Stomach (tissue), 9 donors: Measurements from ENCODE around the gene MRPL51. TPM values are rescaled to one million over a fixed set of nuclear protein-coding genes. Genes with fewer than 3 reads are reported as not detected.

ENCODE experiments used
- DNase-seq, 2 donors: peaks; one replicate each; pipeline versions ENCODE4 v3.0.0 to v3.0.0-alpha.2; 2013 to 2019
- H3K27ac ChIP-seq, 5 donors: fragments of 200-600 bp in 4 of 5; sonication (generic) in 4 of 5; one replicate each; pipeline ENCODE4 v1.5.1; 2013 to 2019; ENCODE audit warnings: mild to moderate bottlenecking in 1 of 5, moderate library complexity in 1 of 5
- H3K27me3 ChIP-seq, 3 donors: fragments of 200-600 bp; sonication (generic); one replicate each; pipeline ENCODE4 v1.5.1; 2017 to 2019; ENCODE audit warnings: mixed run types in 1 of 3
- H3K36me3 ChIP-seq, 4 donors: fragments of 200-600 bp; sonication (generic); 1 replicate in 3 of 4; 2 replicates in 1 of 4; pipeline ENCODE4 v1.5.1; 2016 to 2019
- H3K4me1 ChIP-seq, 4 donors: fragments of 200-600 bp; sonication (generic); one replicate each; pipeline ENCODE4 v1.5.1; 2016 to 2019
- H3K4me3 ChIP-seq, 4 donors: fragments of 200-600 bp; sonication (generic) in 3 of 4; one replicate each; pipeline ENCODE4 v1.5.1; 2016 to 2019; ENCODE audit warnings: mild to moderate bottlenecking in 1 of 4
- H3K9me3 ChIP-seq, 4 donors: fragments of 200-600 bp; sonication (generic); one replicate each; pipeline ENCODE4 v1.5.1; 2016 to 2019
- CTCF ChIP-seq, 7 experiments: fragments of 450-650 bp in 4 of 7; fragments of 200-600 bp in 3 of 7; sonication (generic) in 3 of 7; IDR thresholded peaks; one replicate each; pipeline ENCODE4 v1.5.1; 2016 to 2019; ENCODE audit warnings: antibody characterized with exemption in 7 of 7, control low read depth in 2 of 7, mild to moderate bottlenecking in 1 of 7
- EP300 ChIP-seq: sonication (generic); formaldehyde crosslinking; IDR thresholded peaks from one replicate; pipeline ENCODE4 v1.6.1; 2017; ENCODE audit warnings: antibody characterized with exemption
- POLR2A ChIP-seq, 4 donors: fragments of 450-650 bp; IDR thresholded peaks; one replicate each; pipeline ENCODE4 v1.6.1; 2016; ENCODE audit warnings: antibody characterized with exemption in 4 of 4, control low read depth in 2 of 4, mild to moderate bottlenecking in 1 of 4, moderate library complexity in 1 of 4
- POLR2AphosphoS5 ChIP-seq, 3 donors: sonication (generic); formaldehyde crosslinking; IDR thresholded peaks; one replicate each; pipeline ENCODE4 v1.6.1; 2016; ENCODE audit warnings: antibody characterized with exemption in 3 of 3
- WGBS, 5 donors: extraction: QIAGEN DNeasy Blood & Tissue Kit in 3 of 5; methylation state at CpG; one replicate each; pipeline versions ENCODE4 v1.1.5 to v1.1.7; 2013 to 2018; 5-methylcytosine and 5-hydroxymethylcytosine counted together
- intact Hi-C: fragments of 100-400 bp; cut with DNase I; formaldehyde crosslinking; loops from one replicate; pipeline ENCODE4 v1.15.1; 2023; ENCODE audit warnings: low total_unique reads
- polyA plus RNA-seq, 3 donors: library from polyadenylated mRNA; stranded (reverse); fragments of 200-250 nt; gene quantifications; one replicate each; pipeline ENCODE4 v1.2.3, GENCODE V29; 2013
- total RNA-seq, 5 donors: library from RNA; depleted of rRNA; stranded (reverse); fragments of >200 nt; gene quantifications; one replicate each; pipeline versions ENCODE4 v1.1.0 to v1.2.3, GENCODE V29; 2014 to 2016
- donor health status: healthy with polysubstance abuse.
- donor health status: Bipolar disorder and iron deficiency.
- donor health status: healthy.

Gene MRPL51
- total and polyA plus RNA-seq, 8 donors = 26.8 to 146 (median 88.4) TPM

GRCh38 chr12:6444031-6444430 lies 49.0 kb downstream of the MRPL51 start:
- 70 to 79% (median 77%) methylated on average over 4 of the region's 4 CpGs for WGBS, 5 donors
- intact Hi-C loops = no loop called here
- peak overlapping the region in 1 of 5 donors; percentile 23 for H3K27ac ChIP-seq

GRCh38 chr12:6443361-6443983 lies 49.6 kb downstream of the MRPL51 start:
- H3K4me1 ChIP-seq = no peaks in the 10 kb centered on the region
- no peak overlapping the region for H3K4me3 ChIP-seq
- H3K9me3 ChIP-seq = no peaks in the 10 kb centered on the region
- TF ChIP-seq POLR2A (IDR thresholded peaks at IDR 0.05) (no peak), CTCF (IDR thresholded peaks at IDR 0.05) (no peak)
- DNase-seq = no peak
- H3K27me3 ChIP-seq = no peaks in the 10 kb centered on the region
- peaks cover 0 to 71% (median 40%) of the 10 kb centered on the region in 4 donors for H3K36me3 ChIP-seq
- intact Hi-C loops = no loop called here
- 58 to 70% (median 66%) methylated on average over 8 to 9 of the region's 9 CpGs for WGBS, 5 donors
- H3K27ac ChIP-seq = peak overlapping the region in 1 of 5 donors; percentile 23

More at GRCh38 chr12:6444031-6444430, 49.0 kb downstream of the MRPL51 start:
- Histone ChIP-seq H3K36me3 (peaks cover 0 to 70% (median 40%) of the 10 kb centered on the region in 4 donors), H3K27me3 (no peaks in the 10 kb centered on the region), H3K9me3 (no peaks in the 10 kb centered on the region), H3K4me1 (peaks cover 0 to 4% (median 2%) of the 10 kb centered on the region in 4 donors), H3K4me3 (no peak overlapping the region)
- DNase-seq = no peak
- no peak for TF ChIP-seq POLR2AphosphoS5 (IDR thresholded peaks at IDR 0.05)
- TF ChIP-seq POLR2A (IDR thresholded peaks at IDR 0.05) = no peak
- no peak for TF ChIP-seq EP300
- no peak for TF ChIP-seq CTCF (IDR thresholded peaks at IDR 0.05)

GRCh38 chr12:6442836-6443235 lies 50.2 kb downstream of the MRPL51 start:
- DNase-seq = no peak
- no peaks in the 10 kb centered on the region for H3K9me3 ChIP-seq
- 79 to 87% (median 83%) methylated on average over 9 of the region's 9 CpGs for whole genome bisulfite sequencing, 5 donors
- no peak overlapping the region for H3K27ac ChIP-seq
- TF ChIP-seq POLR2AphosphoS5 (IDR thresholded peaks at IDR 0.05) = no peak
- no peak for TF ChIP-seq EP300
- TF ChIP-seq POLR2A (IDR thresholded peaks at IDR 0.05) = no peak
- no peak for TF ChIP-seq CTCF (IDR thresholded peaks at IDR 0.05)
- no peak overlapping the region for H3K4me3 ChIP-seq
- no peaks in the 10 kb centered on the region for H3K4me1 ChIP-seq
- peaks cover 0 to 67% (median 36%) of the 10 kb centered on the region in 4 donors for H3K36me3 ChIP-seq
- intact Hi-C loops = no loop called here
- no peaks in the 10 kb centered on the region for H3K27me3 ChIP-seq

Other genes with a start within 250 kb of the MRPL51 start
- 100 to 1,000 TPM in 1 of 5 donors, 10 to 100 TPM in 3, 1 to 10 TPM in 1; 6.4 to 101 (median 16.2) TPM for gene PLEKHG6, start 182.6 kb downstream of the MRPL51 start, total RNA-seq
- gene PLEKHG6, start 182.6 kb downstream of the MRPL51 start, polyA plus RNA-seq = 10 to 100 TPM in 2 of 3 donors, 1 to 10 TPM in 1; 5.9 to 32.3 (median 27.0) TPM
- gene TNFRSF1A, start 151.2 kb downstream of the MRPL51 start, total RNA-seq = 100 to 1,000 TPM in 4 of 5 donors, 10 to 100 TPM in 1; 91.6 to 432 (median 152) TPM
- 10 to 100 TPM; 35.2 to 64.4 (median 38.5) TPM for gene TNFRSF1A, start 151.2 kb downstream of the MRPL51 start, polyA plus RNA-seq
- 100 to 1,000 TPM in 4 of 5 donors, 10 to 100 TPM in 1; 63.3 to 486 (median 277) TPM for gene SCNN1A, start 117.7 kb downstream of the MRPL51 start, total RNA-seq
- gene SCNN1A, start 117.7 kb downstream of the MRPL51 start, polyA plus RNA-seq = 10 to 100 TPM; 16.6 to 98.0 (median 47.5) TPM
- 100 to 1,000 TPM in 3 of 5 donors, 10 to 100 TPM in 2; 27.5 to 471 (median 126) TPM for gene LTBR, start 109.1 kb downstream of the MRPL51 start, total RNA-seq
- gene LTBR, start 109.1 kb downstream of the MRPL51 start, polyA plus RNA-seq = 10 to 100 TPM; 47.3 to 76.3 (median 48.3) TPM
- gene CD27, start 48.3 kb downstream of the MRPL51 start, total RNA-seq = 1 to 10 TPM in 1 of 5 donors, under 1 TPM in 1, not detected in 3; 0.92 to 8.7 TPM
- gene CD27, start 48.3 kb downstream of the MRPL51 start, polyA plus RNA-seq = 1 to 10 TPM; 1.7 to 5.8 (median 3.2) TPM
- 100 to 1,000 TPM in 1 of 5 donors, 10 to 100 TPM in 4; 15.2 to 115 (median 40.0) TPM for gene TAPBPL, start 41.2 kb downstream of the MRPL51 start, total RNA-seq
- gene TAPBPL, start 41.2 kb downstream of the MRPL51 start, polyA plus RNA-seq = 10 to 100 TPM; 13.0 to 15.3 (median 15.1) TPM
- gene VAMP1, start 22.6 kb downstream of the MRPL51 start, total RNA-seq = 10 to 100 TPM in 2 of 5 donors, 1 to 10 TPM in 3; 1.2 to 16.5 (median 4.8) TPM
- gene VAMP1, start 22.6 kb downstream of the MRPL51 start, polyA plus RNA-seq = 1 to 10 TPM in 2 of 3 donors, not detected in 1; 2.6 to 8.9 TPM
- gene NCAPD2, start 840 bp upstream of the MRPL51 start, total RNA-seq = 100 to 1,000 TPM in 1 of 5 donors, 10 to 100 TPM in 4; 15.4 to 105 (median 17.9) TPM
- gene NCAPD2, start 840 bp upstream of the MRPL51 start, polyA plus RNA-seq = 10 to 100 TPM in 1 of 3 donors, 1 to 10 TPM in 2; 8.3 to 18.3 (median 9.7) TPM
- gene GAPDH, start 41.3 kb upstream of the MRPL51 start, total RNA-seq = 1,000 to 10,000 TPM in 4 of 5 donors, 100 to 1,000 TPM in 1; 579 to 1,258 (median 1,242) TPM
- gene GAPDH, start 41.3 kb upstream of the MRPL51 start, polyA plus RNA-seq = 1,000 to 10,000 TPM; 1,352 to 2,765 (median 1,815) TPM
- 10 to 100 TPM in 1 of 5 donors, 1 to 10 TPM in 4; 1.4 to 14.0 (median 3.2) TPM for gene IFFO1, start 62.8 kb upstream of the MRPL51 start, total RNA-seq
- 1 to 10 TPM; 2.7 to 9.1 (median 3.4) TPM for gene IFFO1, start 62.8 kb upstream of the MRPL51 start, polyA plus RNA-seq
- 100 to 1,000 TPM in 1 of 5 donors, 10 to 100 TPM in 4; 16.3 to 231 (median 30.0) TPM for gene NOP2, start 75.0 kb upstream of the MRPL51 start, total RNA-seq
- 10 to 100 TPM; 19.5 to 27.4 (median 19.7) TPM for gene NOP2, start 75.0 kb upstream of the MRPL51 start, polyA plus RNA-seq
- 100 to 1,000 TPM; 169 to 315 (median 202) TPM for gene CHD4, start 114.1 kb upstream of the MRPL51 start, total RNA-seq
- 100 to 1,000 TPM; 105 to 139 (median 111) TPM for gene CHD4, start 114.1 kb upstream of the MRPL51 start, polyA plus RNA-seq
- 10 to 100 TPM in 1 of 5 donors, 1 to 10 TPM in 4; 1.3 to 33.0 (median 5.8) TPM for gene LPAR5, start 142.7 kb upstream of the MRPL51 start, total RNA-seq
- gene LPAR5, start 142.7 kb upstream of the MRPL51 start, polyA plus RNA-seq = 1 to 10 TPM; 2.0 to 5.6 (median 3.5) TPM
- gene ACRBP, start 154.2 kb upstream of the MRPL51 start, total RNA-seq = 1 to 10 TPM in 2 of 5 donors, not detected in 3; 2.2 to 6.4 TPM
- 1 to 10 TPM in 2 of 3 donors, under 1 TPM in 1; 0.31 to 1.6 (median 1.1) TPM for gene ACRBP, start 154.2 kb upstream of the MRPL51 start, polyA plus RNA-seq
- gene ING4, start 169.9 kb upstream of the MRPL51 start, total RNA-seq = 10 to 100 TPM in 4 of 5 donors, 1 to 10 TPM in 1; 8.7 to 51.8 (median 33.5) TPM
- 10 to 100 TPM; 25.5 to 53.6 (median 43.6) TPM for gene ING4, start 169.9 kb upstream of the MRPL51 start, polyA plus RNA-seq
- gene ZNF384, start 196.1 kb upstream of the MRPL51 start, total RNA-seq = 100 to 1,000 TPM in 1 of 5 donors, 10 to 100 TPM in 4; 16.5 to 207 (median 35.6) TPM
- 10 to 100 TPM; 16.7 to 21.8 (median 20.2) TPM for gene ZNF384, start 196.1 kb upstream of the MRPL51 start, polyA plus RNA-seq
- under 1 TPM in 2 of 5 donors, not detected in 3; 0.14 to 0.37 TPM for gene PIANP, start 207.6 kb upstream of the MRPL51 start, total RNA-seq
- gene PIANP, start 207.6 kb upstream of the MRPL51 start, polyA plus RNA-seq = 1 to 10 TPM in 2 of 3 donors, under 1 TPM in 1; 0.50 to 1.7 (median 1.5) TPM
- gene COPS7A, start 230.8 kb upstream of the MRPL51 start, total RNA-seq = 10 to 100 TPM in 4 of 5 donors, 1 to 10 TPM in 1; 5.8 to 50.0 (median 25.7) TPM
- gene COPS7A, start 230.8 kb upstream of the MRPL51 start, polyA plus RNA-seq = 10 to 100 TPM; 45.2 to 54.2 (median 51.6) TPM